OCI-LY7 (cell line): ENCODE data around the gene IFITM5. TPM values are rescaled to one million over a fixed set of nuclear protein-coding genes. Genes with fewer than 3 reads are reported as not detected.

ENCODE experiments used
- BruUV-seq: library from RNA; stranded (reverse); fragments of 400-500 nt; replicated peaks from 2 replicates; lab custom pipeline; 2021; lab: Mats Ljungman, UMichigan
- CTCF ChIA-PET: fragments of 300-600 bp; sonication (Branson Sonifier 250); formaldehyde crosslinking; loops from one replicate; lab custom pipeline; 2022; ENCODE audit warnings: antibody characterized with exemption; ENCODE audit not compliant: unreplicated experiment; lab: Charles Lee
- POLR2A ChIA-PET: fragments of 300-600 bp; sonication (Branson Sonifier 250); formaldehyde crosslinking; loops from one replicate; lab custom pipeline; 2022; ENCODE audit warnings: antibody characterized with exemption; lab: Charles Lee
- DNase-seq: peaks from one replicate; pipeline ENCODE4 v3.0.0-alpha.2; 2015; ENCODE audit warnings: low spot score
- H2AFZ ChIP-seq: fragments of 200-600 bp; sonication (generic), shearing (Covaris generic); 2 replicates; pipeline ENCODE4 v1.6.1; 2014; ENCODE audit warnings: mild to moderate bottlenecking, antibody characterized with exemption, low read length, moderate library complexity
- H3K27ac ChIP-seq: fragments of 200-600 bp; sonication (generic); 2 replicates; pipeline ENCODE4 v1.5.1; 2014; ENCODE audit warnings: mixed run types, low read depth, mild to moderate bottlenecking, moderate library complexity, low read length, inconsistent platforms; ENCODE audit not compliant: poor library complexity, severe bottlenecking
- H3K36me3 ChIP-seq: fragments of 200-600 bp; sonication (generic); 2 replicates; pipeline ENCODE4 v1.6.1; 2014; ENCODE audit warnings: mild to moderate bottlenecking, antibody characterized with exemption, low read length, moderate library complexity, mixed read lengths; ENCODE audit not compliant: insufficient read depth
- H3K4me1 ChIP-seq: fragments of 200-600 bp; sonication (generic); 2 replicates; pipeline ENCODE4 v1.5.1; 2014; ENCODE audit warnings: mild to moderate bottlenecking, low read length; ENCODE audit not compliant: insufficient read depth, poor library complexity, severe bottlenecking
- H3K4me2 ChIP-seq: fragments of 200-600 bp; sonication (generic); 2 replicates; pipeline ENCODE4 v1.6.1; 2014; ENCODE audit warnings: mild to moderate bottlenecking, low read length
- H3K4me3 ChIP-seq: fragments of 200-600 bp; sonication (generic); 2 replicates; pipeline ENCODE4 v1.5.1; 2014; ENCODE audit warnings: mild to moderate bottlenecking, low read depth, low read length; ENCODE audit not compliant: poor library complexity, severe bottlenecking
- H3K79me2 ChIP-seq: fragments of 200-600 bp; sonication (generic); 2 replicates; pipeline ENCODE4 v1.6.1; 2016; ENCODE audit warnings: low read depth, mild to moderate bottlenecking, low read length, moderate library complexity, mixed read lengths; ENCODE audit not compliant: insufficient read depth
- H3K9me2 ChIP-seq: fragments of 200-600 bp; sonication (generic); 2 replicates; pipeline ENCODE4 v1.6.1; 2016; ENCODE audit warnings: mild to moderate bottlenecking, low read length, mixed read lengths; ENCODE audit not compliant: insufficient read depth
- H3K9me3 ChIP-seq: fragments of 200-600 bp; sonication (generic); 2 replicates; pipeline ENCODE4 v1.6.1; 2014; ENCODE audit warnings: mild to moderate bottlenecking, mixed run types, low read length, mixed read lengths
- H4K20me1 ChIP-seq: fragments of 200-600 bp; sonication (generic); 2 replicates; pipeline ENCODE4 v1.6.1; 2014; ENCODE audit warnings: mild to moderate bottlenecking, antibody characterized with exemption, low read length, moderate library complexity, mixed read lengths; ENCODE audit not compliant: insufficient read depth
- EZH2phosphoT487 ChIP-seq: fragments of 200-600 bp; sonication (generic); IDR thresholded peaks from 2 replicates; pipeline ENCODE4 v1.6.1; 2018; ENCODE audit warnings: low read depth, borderline replicate concordance, mild to moderate bottlenecking, mixed run types, antibody characterized with exemption, low read length, moderate library complexity, mixed read lengths
- intact Hi-C: fragments of 100-400 bp; cut with micrococcal nuclease; formaldehyde crosslinking; loops from one replicate; pipeline ENCODE4 v1.10.0; 2022; ENCODE audit not compliant: unreplicated experiment
- total RNA-seq, 2 experiments: library from RNA; depleted of rRNA in 1 of 2; stranded (reverse); fragments of >200 nt in 1 of 2; shearing (Covaris generic) in 1 of 2; gene quantifications; 2 replicates each; pipeline ENCODE4 v1.2.3, GENCODE V29; 2014 to 2022
- TF ChIP-seq, protein P1 (sequence below): fragments of 200-600 bp; sonication (generic); conservative IDR thresholded peaks from 2 replicates; pipeline ENCODE4 v1.5.1; 2014; ENCODE audit warnings: mild to moderate bottlenecking, antibody characterized with exemption, low read length, moderate library complexity, mixed read lengths

The IFITM5 gene
- total RNA-seq, 2 experiments from 2014 or later, result not detected

DNA sequence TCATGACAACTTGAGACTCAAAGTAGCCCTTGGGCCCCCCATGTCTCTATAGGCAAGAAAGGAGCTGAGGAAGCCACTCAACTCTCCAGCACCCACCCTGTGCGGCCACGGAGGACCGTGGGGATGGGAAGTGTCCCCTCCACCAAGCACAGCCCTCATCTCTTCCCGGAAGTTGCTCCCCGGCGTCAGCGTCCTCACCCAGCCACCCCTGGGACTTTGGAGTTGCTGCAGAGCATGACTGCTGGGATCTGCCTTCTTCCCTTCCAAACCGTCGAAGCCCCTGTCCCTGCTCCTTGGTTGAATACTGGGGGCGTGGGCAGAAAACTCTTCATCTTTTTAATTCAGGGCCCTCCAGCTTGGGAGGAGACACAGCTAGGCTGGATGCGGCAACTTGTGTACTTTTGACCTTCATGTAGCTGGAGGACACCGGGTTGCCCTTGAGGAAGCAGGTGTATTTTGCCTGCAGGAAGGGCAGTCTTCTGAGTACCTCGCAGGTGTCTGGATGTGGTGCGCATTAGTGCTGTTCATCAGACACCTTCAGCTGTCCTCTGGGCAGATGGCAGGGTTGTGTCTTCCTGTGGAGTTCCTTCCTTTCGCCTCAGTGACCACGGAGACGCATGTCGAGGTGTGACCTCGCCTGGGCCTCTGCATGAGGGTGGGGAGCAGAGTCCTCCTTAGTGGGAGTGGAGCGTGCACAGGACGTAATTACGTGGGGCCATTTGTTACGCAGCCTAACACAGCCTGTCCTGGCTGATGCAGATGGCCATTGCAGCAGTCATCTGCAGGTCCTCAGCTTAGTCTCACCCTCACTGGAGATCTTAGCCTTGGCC, 33.5 kb upstream of the IFITM5 start:
- DNase-seq, result peak; percentile 72
- peaks cover 14% of the 10 kb centered on the region for H3K9me3 ChIP-seq
- no peaks in the 10 kb centered on the region for H4K20me1 ChIP-seq
- no peaks in the 10 kb centered on the region for H3K9me2 ChIP-seq
- peaks cover 84% of the 10 kb centered on the region for H3K4me1 ChIP-seq
- H3K4me2 ChIP-seq, result peak overlapping the region; percentile 45
- H2AFZ ChIP-seq, result no peak overlapping the region
- no peak for TF ChIP-seq EZH2phosphoT487
- TF ChIP-seq, protein P1, sequence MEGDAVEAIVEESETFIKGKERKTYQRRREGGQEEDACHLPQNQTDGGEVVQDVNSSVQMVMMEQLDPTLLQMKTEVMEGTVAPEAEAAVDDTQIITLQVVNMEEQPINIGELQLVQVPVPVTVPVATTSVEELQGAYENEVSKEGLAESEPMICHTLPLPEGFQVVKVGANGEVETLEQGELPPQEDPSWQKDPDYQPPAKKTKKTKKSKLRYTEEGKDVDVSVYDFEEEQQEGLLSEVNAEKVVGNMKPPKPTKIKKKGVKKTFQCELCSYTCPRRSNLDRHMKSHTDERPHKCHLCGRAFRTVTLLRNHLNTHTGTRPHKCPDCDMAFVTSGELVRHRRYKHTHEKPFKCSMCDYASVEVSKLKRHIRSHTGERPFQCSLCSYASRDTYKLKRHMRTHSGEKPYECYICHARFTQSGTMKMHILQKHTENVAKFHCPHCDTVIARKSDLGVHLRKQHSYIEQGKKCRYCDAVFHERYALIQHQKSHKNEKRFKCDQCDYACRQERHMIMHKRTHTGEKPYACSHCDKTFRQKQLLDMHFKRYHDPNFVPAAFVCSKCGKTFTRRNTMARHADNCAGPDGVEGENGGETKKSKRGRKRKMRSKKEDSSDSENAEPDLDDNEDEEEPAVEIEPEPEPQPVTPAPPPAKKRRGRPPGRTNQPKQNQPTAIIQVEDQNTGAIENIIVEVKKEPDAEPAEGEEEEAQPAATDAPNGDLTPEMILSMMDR, result no peak
- ChIA-PET CTCF (no interaction called here), POLR2A (no interaction called here)
- H3K27ac ChIP-seq, result peak overlapping the region; percentile 91
- H3K79me2 ChIP-seq, result no peaks in the 10 kb centered on the region
- no TSS peak for BruUV-seq
- no peak overlapping the region for H3K4me3 ChIP-seq
- H3K36me3 ChIP-seq, result peaks cover 9% of the 10 kb centered on the region
- intact Hi-C loops, result no loop called here

DNA sequence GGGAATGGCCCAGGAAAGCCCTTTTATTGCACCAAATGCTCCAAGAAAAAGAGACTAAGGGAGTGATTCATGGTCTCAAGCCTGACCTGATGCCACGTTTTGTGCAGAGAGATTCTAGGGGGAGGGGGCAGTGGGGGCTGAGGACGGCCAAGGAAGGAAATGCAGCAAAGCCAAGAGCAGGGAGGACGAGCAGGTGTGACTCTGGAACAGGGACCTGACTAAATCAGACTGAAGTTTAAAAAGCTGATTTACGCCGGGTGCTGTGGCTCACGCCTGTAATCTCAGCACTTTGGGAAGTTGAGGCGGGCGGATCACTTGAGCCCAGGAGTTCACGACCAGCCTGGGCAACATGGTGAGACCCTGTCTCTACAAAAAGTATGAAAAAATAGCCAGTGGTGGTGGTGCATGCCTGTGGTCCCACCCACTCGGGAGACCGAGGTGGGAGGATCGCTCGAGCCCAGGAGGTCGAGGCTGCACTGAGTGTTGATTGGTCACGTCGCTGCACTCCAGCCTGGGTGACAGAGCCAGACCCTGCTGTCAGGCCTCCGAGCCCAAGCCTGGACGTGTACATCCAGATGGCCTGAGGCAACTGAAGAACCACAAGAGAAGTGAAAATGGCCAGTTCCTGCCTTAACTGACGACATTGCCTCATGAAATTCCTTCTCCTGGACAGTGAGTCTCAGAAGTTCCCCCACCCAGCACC, 32.2 kb upstream of the IFITM5 start:
- Histone ChIP-seq H3K4me1 (peaks cover 92% of the 10 kb centered on the region), H3K36me3 (peaks cover 9% of the 10 kb centered on the region), H3K9me3 (peaks cover 14% of the 10 kb centered on the region), H2AFZ (0 out of 2 replicates have a peak overlapping the region, but pooled peaks have one; percentile 35), H3K4me3 (peak overlapping the region; percentile 61), H4K20me1 (no peaks in the 10 kb centered on the region), H3K9me2 (no peaks in the 10 kb centered on the region), H3K27ac (peak overlapping the region; percentile 91), H3K79me2 (no peaks in the 10 kb centered on the region), H3K4me2 (peak overlapping the region; percentile 85)
- DNase-seq, result peak; percentile 78
- BruUV-seq, result no TSS peak
- TF ChIP-seq, protein P1, result no peak
- TF ChIP-seq EZH2phosphoT487, result no peak
- POLR2A ChIA-PET, result interaction anchor here (0.9 to 5.5 kb wide), 6 partner anchors 8 to 25 kb away, joined by 3 to 63 read pairs (median 10); no protein-coding TSS in a partner anchor
- intact Hi-C loops, result no loop called here
- CTCF ChIA-PET, result interaction anchor here (1.3 kb wide), 1 partner anchor 9 kb away, joined by 4 read pairs; no protein-coding TSS in a partner anchor
